ENCODE measurements around the gene ASCL3.
"Not testable (repeated sequence)": the region's sequence is repeated elsewhere in the genome, so short reads cannot be mapped to it uniquely, and the experiment has no call there.

Gene ASCL3, protein sequence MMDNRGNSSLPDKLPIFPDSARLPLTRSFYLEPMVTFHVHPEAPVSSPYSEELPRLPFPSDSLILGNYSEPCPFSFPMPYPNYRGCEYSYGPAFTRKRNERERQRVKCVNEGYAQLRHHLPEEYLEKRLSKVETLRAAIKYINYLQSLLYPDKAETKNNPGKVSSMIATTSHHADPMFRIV

DNA sequence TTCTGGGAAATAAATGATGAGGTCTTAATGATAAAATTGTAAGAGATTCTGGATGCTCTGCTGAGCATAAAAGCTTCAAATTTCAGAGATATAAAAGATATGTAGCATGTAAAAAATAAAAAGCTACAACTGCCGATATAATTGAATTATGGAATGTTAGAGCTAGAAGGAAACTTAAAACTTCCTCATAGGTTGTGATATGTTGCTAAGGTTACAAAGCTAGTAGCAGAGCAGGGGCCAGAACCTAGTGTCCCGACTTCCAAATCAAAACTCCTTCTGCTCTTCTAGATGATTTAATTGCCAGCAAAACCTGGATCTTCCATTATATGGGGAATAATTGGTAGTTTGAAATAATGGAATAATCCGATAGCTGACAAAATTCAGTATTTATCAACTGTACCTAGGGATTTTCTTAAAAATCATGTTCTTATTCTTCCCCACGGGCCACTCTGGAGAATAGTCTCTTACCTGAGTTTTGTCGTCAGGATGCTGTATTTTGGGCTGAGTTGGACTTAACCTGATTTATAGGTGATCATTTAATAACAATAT lies at the start of gene ASCL3:
Gene ASCL3, minus strand, starts transcription at position 499 of the 549 bp plus-strand sequence. CDS start 4,855 bp downstream, outside the sequence.
- no peak for DNase-seq

DNA sequence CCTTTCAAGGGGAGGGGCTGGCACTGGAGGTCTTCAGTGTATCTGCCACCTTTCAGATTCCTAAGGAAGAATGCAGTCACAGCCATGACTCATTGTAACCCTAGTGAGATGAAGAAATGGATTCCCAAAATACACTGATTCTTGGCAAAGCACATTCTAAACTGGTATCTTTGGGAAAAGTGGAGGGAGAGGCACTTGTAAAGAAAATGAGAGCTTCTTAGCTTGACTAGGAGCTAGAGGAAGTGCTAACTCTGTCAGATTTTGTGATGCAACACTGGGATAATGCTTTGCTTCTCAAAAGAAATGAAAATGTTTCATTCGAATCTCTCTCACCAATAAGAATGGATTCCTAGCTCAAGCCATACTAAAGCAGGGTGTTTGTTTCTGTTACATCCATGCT lies 46.6 kb upstream of the ASCL3 start:
- DNase-seq: no peak

DNA sequence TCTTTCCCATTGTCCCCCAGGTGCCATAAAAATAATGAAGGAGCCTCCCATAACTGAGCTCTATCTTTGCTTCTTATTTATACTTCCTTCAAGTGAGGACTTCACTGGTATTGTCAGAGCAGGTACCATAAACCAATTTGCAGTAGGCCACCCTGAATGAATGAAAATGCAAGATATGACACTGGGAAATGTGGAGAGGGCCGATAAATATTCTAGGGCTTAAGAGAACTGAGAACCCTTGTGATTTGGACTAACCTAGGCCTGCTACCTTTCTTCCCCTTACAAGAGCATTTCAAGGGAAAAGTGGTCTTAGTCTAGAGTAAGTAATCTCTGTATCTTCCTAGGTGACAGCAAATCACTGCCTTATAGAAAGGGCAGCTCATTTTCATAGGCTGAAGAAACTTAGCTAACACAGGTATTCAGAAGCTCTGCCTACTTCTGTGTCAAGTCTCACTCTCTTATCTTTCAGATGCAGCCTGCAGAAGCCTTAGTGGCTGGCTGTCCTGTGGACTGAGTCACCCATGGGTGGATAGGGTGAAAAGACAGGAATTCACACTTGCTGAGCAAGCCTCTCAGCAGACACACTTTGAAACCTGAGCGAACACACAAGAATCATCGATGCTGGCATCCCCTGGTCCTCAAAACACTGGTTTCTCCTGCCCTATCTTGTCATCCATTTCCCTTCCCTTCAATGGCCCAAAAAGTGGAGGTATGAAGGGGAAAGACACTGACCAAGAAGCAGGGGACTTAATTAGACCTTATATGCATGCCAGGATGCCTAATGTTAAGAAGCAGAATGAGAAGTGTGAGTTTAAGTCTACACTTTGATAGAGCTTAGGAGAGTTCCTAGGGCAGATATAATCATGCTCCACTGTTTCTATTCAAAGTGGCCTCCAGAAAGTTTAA lies 45.8 kb upstream of the ASCL3 start:
- no peak for DNase-seq

DNA sequence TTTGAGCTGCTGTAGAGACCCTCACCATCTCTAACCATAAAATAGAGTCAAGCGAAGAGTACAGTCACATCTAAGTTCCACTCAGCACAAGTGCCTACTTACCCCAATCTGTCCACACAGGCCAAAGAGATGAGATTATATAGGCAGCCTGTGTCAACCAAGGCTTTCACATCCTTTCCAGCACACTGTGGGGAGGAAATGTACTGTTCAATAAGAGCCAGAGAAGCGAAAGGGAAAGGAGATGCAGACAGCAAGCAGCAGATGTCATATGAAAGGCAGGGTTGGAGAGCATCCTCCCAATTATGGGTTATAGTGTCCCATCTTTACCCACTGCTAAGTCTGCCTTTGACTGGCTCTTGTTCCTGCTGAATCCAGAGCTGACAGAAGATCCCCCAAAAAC lies 44.6 kb upstream of the ASCL3 start:
- DNase-seq: no peak

DNA sequence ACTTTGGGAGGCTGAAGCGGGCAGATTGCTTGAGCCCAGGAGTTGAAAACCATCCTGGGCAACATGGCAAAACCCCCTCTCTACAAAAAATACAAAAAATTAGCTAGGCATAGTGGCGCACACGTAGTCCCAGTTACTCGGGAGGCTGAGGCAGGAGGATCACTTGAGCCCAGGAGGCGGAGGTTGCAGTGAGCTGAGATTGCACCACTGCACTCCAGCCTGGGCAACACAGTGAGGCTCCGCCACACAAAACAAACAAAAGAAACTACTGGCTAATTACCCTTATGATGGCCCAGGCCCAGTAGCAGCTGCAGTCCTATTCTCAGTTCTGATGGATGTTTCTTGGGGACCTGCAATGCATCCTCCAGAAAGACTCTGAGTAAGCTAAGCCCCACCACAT lies 44.0 kb upstream of the ASCL3 start:
- DNase-seq: not testable (repeated sequence)

DNA sequence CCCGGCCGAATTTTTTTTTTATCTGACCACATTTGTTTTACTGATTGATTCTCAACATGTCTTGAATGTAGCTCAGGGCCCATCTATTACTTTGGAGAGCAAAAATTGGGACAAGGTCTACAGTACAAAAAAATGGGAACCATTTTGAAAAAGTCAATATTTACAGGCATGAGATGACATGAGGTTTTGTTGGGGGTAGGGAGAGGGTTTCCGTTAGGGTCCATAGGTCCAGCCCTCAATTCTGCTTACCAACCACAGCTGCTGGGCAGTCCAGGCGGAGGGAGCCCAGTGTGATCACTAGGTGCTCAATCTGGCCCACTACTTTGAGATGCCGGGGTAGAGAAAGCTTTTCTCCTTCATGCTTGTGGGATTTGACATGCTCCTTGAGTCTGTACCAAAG lies 42.6 kb upstream of the ASCL3 start:
- no peak for DNase-seq

DNA sequence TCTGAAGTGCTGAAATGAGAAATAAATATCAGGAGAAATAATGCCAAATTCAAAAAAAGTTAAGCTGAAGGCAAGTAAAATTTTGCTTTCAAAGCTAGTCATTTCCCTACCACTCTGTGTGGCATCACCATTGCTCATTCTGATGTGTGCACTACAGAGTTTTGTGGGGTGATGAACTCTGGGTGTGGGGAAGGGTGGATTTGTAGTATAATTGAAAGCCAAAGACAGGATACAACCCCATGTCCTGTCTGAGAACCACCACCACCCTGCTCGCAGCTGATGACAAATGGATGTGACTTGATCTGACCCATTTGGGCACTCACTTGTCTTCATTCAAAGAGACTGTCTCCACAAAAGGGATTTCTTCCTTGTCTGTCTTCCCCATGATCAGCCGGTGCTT lies 40.7 kb upstream of the ASCL3 start:
- DNase-seq: no peak

GRCh38 chr11:8980485-8980884 lies 37.7 kb upstream of the ASCL3 start:
- DNase-seq: no peak

DNA sequence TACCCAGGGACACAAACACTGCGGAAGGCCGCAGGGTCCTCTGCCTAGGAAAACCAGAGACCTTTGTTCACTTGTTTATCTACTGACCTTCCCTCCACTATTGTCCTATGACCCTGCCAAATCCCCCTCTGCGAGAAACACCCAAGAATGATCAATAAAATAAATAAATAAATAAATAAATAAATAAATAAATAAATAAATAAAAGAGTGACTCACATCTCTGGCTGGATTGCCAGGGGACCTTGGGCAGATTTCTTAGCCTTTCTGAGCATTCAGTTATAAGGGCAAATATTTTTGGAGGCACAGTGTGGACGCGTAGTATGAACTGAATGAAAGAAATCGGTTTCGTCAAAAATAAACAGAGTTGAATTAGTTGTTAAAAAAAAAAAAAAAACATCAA lies 36.5 kb upstream of the ASCL3 start:
- not testable (repeated sequence) for DNase-seq

DNA sequence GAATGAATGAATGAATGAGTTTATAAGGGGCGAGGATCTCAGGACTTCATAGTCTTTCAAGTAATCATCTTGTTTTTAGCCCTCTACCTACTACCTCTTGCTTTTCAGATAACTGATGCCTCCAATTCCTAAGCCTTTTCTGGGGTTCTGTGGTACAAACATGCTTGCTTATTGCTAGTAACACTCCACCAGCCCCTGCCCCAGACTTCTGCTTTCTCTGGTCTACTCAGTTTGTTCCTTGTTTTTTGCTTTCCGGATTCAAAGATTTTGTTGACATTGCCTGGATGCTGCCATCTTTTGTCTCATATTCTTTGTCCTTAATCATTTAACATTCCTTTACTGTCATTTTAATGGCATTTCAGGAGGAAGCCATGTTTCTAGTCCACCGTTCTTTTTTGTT lies 30.3 kb upstream of the ASCL3 start:
- DNase-seq: no peak

- no peak for DNase-seq
Observed at GRCh38 chr11:8971924-8972316, 29.1 kb upstream of the ASCL3 start.

DNA sequence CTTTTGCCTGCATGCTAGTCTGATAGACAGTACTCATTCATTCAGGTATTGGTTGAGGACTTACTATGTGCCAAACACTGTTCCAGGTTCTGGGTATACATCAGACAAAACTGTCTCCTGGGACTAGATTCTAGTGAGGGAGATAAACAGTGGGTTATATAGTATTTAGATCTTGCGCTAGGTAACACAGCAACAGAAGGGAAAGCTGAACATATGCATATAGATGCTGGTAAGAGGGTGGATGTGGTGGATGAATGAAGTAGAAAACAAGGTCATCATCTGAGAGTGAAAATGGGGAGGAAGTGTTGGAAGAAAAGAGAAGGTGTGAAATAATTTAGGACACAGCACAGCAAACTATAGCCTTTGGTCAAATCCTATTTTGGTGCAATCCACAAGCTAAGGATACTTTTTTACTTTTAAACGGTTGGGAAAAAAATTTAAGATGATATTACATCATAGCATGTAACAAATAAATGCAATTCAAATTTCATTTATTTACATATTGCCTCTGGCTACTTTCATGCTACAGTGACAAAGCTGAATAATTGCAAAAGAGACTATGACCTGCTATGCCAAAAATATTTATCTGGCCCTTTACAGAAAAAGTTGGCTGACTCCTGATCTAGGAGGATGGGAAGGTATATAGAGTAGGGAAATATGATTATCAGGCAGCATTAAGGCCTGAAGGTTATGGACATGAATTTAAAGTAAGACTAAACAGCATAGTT lies 28.5 kb upstream of the ASCL3 start:
- no peak for DNase-seq

- no peak for DNase-seq
Observed at GRCh38 chr11:8967184-8967583, 24.4 kb upstream of the ASCL3 start.

GRCh38 chr11:8964324-8965320 lies 21.8 kb upstream of the ASCL3 start, which contains the start of gene TMEM9B:
Gene TMEM9B (minus strand): TSS chr11:8964442. CDS start chr11:8964313, 129 bp downstream.
- DNase-seq: peak; percentile 64

DNA sequence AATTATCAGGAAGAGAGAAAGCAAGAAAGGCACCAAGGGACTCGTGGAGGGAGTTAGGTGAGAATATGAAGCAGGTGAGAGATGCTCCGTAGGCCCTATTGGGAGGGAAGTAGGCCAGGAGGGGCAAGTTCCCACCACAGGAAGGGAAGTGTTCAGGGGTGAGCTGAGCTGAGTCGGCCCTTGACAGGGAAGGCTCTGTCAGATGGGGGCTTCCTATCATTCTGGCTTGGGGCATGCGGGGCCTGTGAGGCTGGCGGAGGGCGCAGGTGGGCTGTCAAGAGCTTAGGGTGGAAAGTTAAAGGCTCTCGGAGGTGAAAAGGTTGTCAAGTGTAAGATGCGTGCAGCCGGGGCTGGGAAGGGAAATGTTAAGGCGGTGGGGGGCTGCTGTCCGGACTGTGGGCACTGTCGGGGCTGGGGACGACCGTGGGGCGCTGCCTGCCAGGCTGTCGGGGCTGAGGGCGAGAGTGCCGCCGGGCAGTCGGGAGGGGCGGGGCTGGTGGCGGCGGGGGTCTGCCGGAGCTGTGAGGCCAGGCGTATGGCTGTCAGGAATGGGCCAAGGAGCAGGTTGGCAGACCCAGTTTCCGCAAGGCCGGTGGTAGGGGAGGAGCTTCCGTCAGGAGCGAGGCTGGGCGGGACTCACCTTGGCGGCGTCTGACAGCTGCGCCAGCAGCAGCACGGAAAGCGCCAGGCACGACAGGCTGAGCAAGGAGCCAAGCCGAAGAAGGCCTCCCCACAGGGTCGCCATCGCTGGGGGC lies 20.9 kb upstream of the ASCL3 start:
- DNase-seq: peak; percentile 64

- no peak for DNase-seq
Observed at GRCh38 chr11:8962841-8963240, 20.0 kb upstream of the ASCL3 start.

- no peak for DNase-seq
Observed at GRCh38 chr11:8961401-8961800, 18.6 kb upstream of the ASCL3 start.

DNA sequence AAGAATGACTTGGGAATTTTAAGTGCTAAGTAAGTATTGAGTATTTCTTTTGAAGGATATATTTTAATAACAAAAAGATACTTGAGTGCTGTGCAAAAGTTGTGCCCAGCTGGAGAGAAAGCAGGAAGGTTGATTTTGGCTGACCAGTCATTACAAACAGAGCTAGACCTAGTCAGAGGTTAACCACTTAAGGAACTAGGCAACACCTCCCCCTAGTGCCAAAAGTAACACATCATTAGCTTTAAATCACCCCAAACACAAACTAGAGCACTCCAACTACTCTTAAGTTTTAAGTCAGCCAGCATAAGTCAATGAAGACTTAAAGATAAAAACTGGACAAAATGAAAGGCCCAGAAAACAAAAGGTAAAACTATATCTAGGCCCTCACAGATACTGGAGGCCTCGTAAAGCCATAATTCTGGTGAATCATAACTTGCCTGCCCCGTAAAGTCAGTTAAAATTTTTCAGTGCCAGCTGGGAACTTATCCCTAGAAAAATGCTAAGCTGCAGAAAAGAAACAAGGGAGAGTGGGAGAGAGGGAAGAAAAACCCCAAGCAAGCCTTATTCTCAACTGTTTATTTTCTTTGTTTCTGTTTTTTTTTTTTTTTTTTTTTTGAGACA lies 16.8 kb upstream of the ASCL3 start:
- DNase-seq: peak; percentile 25

DNA sequence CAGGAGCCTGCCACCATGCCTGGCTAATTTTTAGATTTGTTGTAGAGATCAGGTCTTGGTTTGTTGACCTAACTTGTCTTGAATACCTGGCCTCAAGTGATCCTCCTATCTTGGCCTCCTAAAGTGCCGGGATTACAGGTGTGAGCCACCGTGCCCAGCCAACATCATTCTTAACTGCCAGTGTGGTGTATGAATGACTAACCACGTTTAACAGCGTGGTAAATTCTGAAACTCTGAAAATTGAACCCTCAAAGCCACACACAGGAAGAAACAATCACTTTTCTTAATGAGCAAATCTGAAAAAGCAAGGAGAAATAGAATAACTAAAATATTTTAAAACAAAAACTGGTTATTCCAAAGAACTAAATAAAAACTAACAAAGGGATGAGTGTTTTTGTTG lies 14.0 kb upstream of the ASCL3 start:
- no peak for DNase-seq

GRCh38 chr11:8948886-8949285 lies 6.1 kb upstream of the ASCL3 start:
- no peak for DNase-seq

All from NCI-H510A treated with DMSO at 0.1 percent for 48 hours (cell line).